ENCODE measurements around the gene TENM4. TPM values are rescaled to one million over a fixed set of nuclear protein-coding genes. Genes with fewer than 3 reads are reported as not detected.

The TENM4 gene
- total and polyA plus RNA-seq, 2 of the 8 experiments (the other 6 are each of a cell fraction or from before 2014, with no cell fraction given) = 3.5 to 7.2 TPM

DNA sequence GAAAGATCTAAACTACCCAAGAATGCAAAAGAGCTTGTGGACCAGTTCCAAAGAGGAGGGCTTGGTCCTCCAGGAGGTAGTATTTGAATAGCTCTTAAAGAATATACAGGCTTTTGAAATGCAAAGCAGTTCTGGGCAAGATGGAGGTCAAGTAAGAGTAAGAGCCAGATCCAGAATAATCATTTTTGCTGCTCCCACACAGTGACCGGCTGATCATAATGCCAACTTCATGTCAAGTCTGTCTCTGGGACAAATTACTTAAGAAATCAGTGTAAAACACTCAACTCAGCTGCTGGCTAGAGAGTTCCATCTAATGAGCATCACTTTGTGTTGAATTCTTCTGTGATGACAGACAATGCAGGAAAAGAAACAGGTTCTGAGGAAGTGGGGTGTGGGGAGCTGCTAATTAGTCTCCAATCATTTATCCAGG lies 615.2 kb downstream of the TENM4 start:
- Histone ChIP-seq H2BK12ac (ENCODE audit: low read depth, low read length) (no peak overlapping the region), H3K4me3 (ENCODE audit: extremely low read depth in 1 of 4, insufficient read depth in 2 of 4, low read depth in 3 of 4, low read length in 4 of 4) (no peak overlapping the region), H4K5ac (ENCODE audit: insufficient read length, low read depth, low read length) (no peak overlapping the region), H3K27me3 (replicated peaks in 1 of 4; ENCODE audit: control insufficient read depth in 3 of 4, extremely low read depth in 1 of 4, insufficient read depth in 3 of 4, low read length in 3 of 4) (no peaks in the 10 kb centered on the region), H2BK5ac (ENCODE audit: low read depth, low read length) (no peak overlapping the region), H3K79me1 (ENCODE audit: low read depth, low read length) (no peaks in the 10 kb centered on the region), H3K4ac (replicated peaks; ENCODE audit: insufficient read length, low read depth, low read length) (no peak overlapping the region), H3K9ac (replicated peaks in 1 of 4; ENCODE audit: extremely low read depth in 1 of 4, low read depth in 3 of 4, low read length in 3 of 4) (no peak overlapping the region), H2BK20ac (ENCODE audit: low read length) (no peak overlapping the region), H3K9me3 (ENCODE audit: insufficient read depth in 2 of 2, low read depth in 1 of 2, low read length in 1 of 2) (no peaks in the 10 kb centered on the region), H2AFZ (ENCODE audit: low read length) (no peak overlapping the region), H3K14ac (ENCODE audit: insufficient read length) (no peak overlapping the region), H3K36me3 (ENCODE audit: control insufficient read depth in 2 of 4, insufficient read depth in 4 of 4, low read length in 3 of 4) (no peaks in the 10 kb centered on the region), H3K18ac (ENCODE audit: extremely low read depth, low read length) (no peak overlapping the region), H3K23ac (ENCODE audit: insufficient read length) (no peak overlapping the region), H2AK5ac (ENCODE audit: low read depth, low read length) (no peak overlapping the region), H2BK15ac (ENCODE audit: low read length) (no peak overlapping the region), H3K4me1 (replicated peaks in 1 of 4; ENCODE audit: control insufficient read depth in 3 of 4, insufficient read depth in 4 of 4, low read length in 3 of 4) (peaks cover 0 to 5% (median 2%) of the 10 kb centered on the region in 4 experiments; a peak in 2 of 7 replicates), H4K20me1 (replicated peaks in 1 of 2; ENCODE audit: control insufficient read depth in 1 of 2, insufficient read depth in 2 of 2, low read length in 2 of 2) (no peaks in the 10 kb centered on the region), H4K91ac (replicated peaks; ENCODE audit: insufficient read length, low read length) (no peak overlapping the region), H3K4me2 (ENCODE audit: insufficient read depth in 1 of 2, low read depth in 2 of 2, low read length in 2 of 2) (no peak overlapping the region), H2BK120ac (replicated peaks; ENCODE audit: low read depth, low read length) (no peak overlapping the region), H4K8ac (ENCODE audit: extremely low read depth, insufficient read depth, low read length) (no peak overlapping the region), H3K79me2 (ENCODE audit: control insufficient read depth in 1 of 2, insufficient read depth in 2 of 2, low read length in 2 of 2) (no peaks in the 10 kb centered on the region), H3K23me2 (ENCODE audit: low read depth, low read length) (no peaks in the 10 kb centered on the region), H3K27ac (ENCODE audit: low read depth, low read length) (no peak overlapping the region), H3K56ac (replicated peaks; ENCODE audit: insufficient read length, low read depth, low read length) (no peak overlapping the region)
- DNase-seq (ENCODE audit: low read depth in 1 of 2, low spot score in 2 of 2) (no peak), FAIRE-seq (no peak)
- ChIA-PET CTCF (ENCODE audit: partially characterized antibody) (interaction anchor here (0.9 to 5.8 kb wide), 5 partner anchors 9 to 175 kb away, joined by 3 to 25 read pairs (median 4); no protein-coding TSS in a partner anchor), POLR2A (ENCODE audit: partially characterized antibody) (no interaction called here)
- 96% methylated on average over 1 of the region's 1 CpG; no CpG with 5 or more reads in 1 of the 2 experiments for whole genome bisulfite sequencing, 2 experiments (ENCODE audit: extremely low coverage in 1 of 2, insufficient coverage in 1 of 2, insufficient read length in 1 of 2, insufficient replicate concordance in 2 of 2, low coverage in 1 of 2, low lambda C conversion rate in 2 of 2, missing lambda C conversion rate in 1 of 2)
- no peak for TF ChIP-seq BRCA1 (IDR thresholded peaks at IDR 0.05; ENCODE audit: low read depth, low read length)
- no peak for TF ChIP-seq BCL11A (IDR thresholded peaks at IDR 0.05; ENCODE audit: low read depth in 2 of 2, low read length in 2 of 2)
- no peak for TF ChIP-seq GABPA (IDR thresholded peaks at IDR 0.05; ENCODE audit: borderline replicate concordance, insufficient read depth, low read length)
- TF ChIP-seq, protein P1, sequence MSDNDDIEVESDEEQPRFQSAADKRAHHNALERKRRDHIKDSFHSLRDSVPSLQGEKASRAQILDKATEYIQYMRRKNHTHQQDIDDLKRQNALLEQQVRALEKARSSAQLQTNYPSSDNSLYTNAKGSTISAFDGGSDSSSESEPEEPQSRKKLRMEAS (IDR thresholded peaks at IDR 0.05) = no peak
- no peak for TF ChIP-seq SUZ12 (IDR thresholded peaks at IDR 0.05; ENCODE audit: low read length)
- no peak for TF ChIP-seq SIRT6 (IDR thresholded peaks at IDR 0.05; ENCODE audit: low read length)
- TF ChIP-seq TBP (IDR thresholded peaks at IDR 0.05; ENCODE audit: low read depth, low read length) = no peak
- TF ChIP-seq CBX8 (IDR thresholded peaks at IDR 0.05; ENCODE audit: borderline replicate concordance, low read depth, low read length) = no peak
- TF ChIP-seq TEAD4 (IDR thresholded peaks at IDR 0.05; ENCODE audit: low read depth, low read length) = no peak
- TF ChIP-seq, protein P2, sequence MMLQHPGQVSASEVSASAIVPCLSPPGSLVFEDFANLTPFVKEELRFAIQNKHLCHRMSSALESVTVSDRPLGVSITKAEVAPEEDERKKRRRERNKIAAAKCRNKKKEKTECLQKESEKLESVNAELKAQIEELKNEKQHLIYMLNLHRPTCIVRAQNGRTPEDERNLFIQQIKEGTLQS (IDR thresholded peaks at IDR 0.05; ENCODE audit: insufficient read depth, low read depth, low read length) = no peak
- TF ChIP-seq SP2 (IDR thresholded peaks at IDR 0.05; ENCODE audit: low read length) = no peak
- TF ChIP-seq TCF12 (IDR thresholded peaks at IDR 0.05; ENCODE audit: low read depth, low read length) = no peak
- no peak for TF ChIP-seq TAF1 (IDR thresholded peaks at IDR 0.05; ENCODE audit: low read depth, low read length)
- TF ChIP-seq RBBP5 (IDR thresholded peaks at IDR 0.05; ENCODE audit: borderline replicate concordance, low read depth, low read length) = no peak
- no peak for TF ChIP-seq CHD2 (IDR thresholded peaks at IDR 0.05; ENCODE audit: low read length)
